NCI-H2107 (cell line): Measurements from ENCODE around the gene SPRR3.
"Not testable (repeated sequence)": the region's sequence is repeated elsewhere in the genome, so short reads cannot be mapped to it uniquely, and the experiment has no call there.

Experiments used
- DNase-seq: peaks from one replicate; lab custom pipeline; 2025; lab: John Stamatoyannopoulos, UW

Gene SPRR3

GRCh38 chr1:152983743-152984142, 17.8 kb upstream of the SPRR3 start, which contains the start of gene SPRR1A:
Gene SPRR1A (plus strand): TSS chr1:152984081. CDS start chr1:152985231, 1,150 bp downstream.
- no peak for DNase-seq

DNA sequence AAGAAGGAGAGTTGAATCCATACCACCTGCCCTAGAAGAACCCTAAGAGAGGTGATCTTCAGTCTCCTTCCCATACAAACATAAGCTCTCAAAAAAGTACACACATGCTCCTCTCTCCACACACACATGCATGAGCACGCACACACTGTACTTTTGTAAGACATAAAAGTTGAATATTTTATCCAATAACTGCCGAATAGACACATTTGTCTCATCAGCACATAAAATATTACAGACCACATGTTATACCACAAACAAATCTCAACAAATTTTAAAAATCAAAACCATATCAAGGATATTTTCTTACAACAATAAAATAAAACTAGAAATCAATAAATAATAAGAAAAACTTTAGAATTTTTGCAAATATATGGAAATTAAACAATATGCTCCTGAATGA, 15.0 kb upstream of the SPRR3 start:
- no peak for DNase-seq

DNA sequence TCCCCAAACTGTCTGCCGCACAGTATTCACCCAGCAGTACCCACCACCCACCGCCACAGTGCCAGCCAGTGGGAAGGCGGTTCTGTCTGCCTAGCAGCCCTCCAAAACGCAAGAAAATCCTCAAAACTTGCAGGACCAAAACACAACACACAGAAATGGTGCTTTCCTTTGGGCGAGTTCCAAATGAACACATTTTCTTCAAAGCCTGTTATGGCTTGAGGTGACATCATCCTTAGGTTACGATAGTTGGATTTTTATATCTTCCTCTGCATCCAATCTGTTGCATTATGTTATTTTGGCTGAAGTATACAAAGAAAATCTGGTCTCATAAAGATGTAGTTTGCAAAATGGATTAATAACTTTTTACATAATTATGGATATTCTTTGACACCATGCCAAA, 8.4 kb upstream of the SPRR3 start:
- DNase-seq = no peak

DNA sequence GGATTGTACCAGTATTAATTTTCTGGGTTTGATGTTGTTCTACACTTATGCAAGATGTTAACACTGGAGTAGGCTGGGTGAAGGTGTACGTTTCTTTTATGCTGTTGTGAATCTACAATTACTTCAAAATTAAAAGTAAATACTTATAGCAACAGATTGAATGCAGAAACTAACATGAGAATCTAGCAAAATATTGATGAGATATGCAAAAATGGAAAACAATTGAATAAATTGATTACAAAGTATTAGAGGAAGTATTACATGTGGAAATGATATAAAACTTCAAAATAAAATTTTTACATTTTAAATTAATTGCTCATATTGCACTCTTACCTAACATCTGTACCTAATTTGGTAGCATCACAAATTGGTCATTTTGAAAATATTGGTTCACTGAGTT, 5.7 kb upstream of the SPRR3 start:
- no peak for DNase-seq

DNA sequence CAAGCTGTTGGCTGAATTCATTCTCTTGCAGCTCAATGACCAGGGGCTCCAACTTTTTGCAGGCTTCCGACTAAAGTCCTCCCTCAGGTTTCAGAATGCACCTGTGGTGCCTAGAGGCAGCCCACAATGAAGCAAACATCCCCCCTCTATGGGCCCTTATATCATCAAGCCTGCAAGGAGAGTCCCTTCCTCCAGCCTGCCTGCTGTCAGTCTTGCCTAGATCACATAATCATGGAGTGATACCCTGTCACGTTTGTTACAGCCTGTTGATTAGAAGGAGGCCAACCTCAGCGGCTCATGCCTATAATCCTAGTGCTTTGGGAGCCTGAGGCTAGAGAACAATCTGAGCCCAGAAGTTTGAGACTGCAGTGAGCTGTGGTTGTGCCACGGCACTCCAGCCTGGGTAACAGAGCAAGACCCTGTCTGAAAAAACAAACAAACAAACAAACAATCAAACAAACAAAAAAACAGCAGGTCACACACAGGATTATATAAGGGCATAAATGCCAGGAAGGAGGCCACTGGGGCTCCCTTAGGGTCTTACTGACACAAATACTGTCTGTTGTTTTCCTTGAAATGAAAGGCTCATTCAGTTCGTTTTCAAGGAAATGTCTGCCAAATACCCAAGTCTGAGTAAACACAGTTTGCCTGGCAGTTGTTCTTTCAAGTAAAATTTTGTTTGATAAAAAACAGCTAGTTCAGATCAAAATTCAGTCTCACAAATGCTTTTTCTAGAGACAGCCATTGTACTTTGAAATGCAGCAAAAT, 4.7 kb upstream of the SPRR3 start:
- no peak for DNase-seq

DNA sequence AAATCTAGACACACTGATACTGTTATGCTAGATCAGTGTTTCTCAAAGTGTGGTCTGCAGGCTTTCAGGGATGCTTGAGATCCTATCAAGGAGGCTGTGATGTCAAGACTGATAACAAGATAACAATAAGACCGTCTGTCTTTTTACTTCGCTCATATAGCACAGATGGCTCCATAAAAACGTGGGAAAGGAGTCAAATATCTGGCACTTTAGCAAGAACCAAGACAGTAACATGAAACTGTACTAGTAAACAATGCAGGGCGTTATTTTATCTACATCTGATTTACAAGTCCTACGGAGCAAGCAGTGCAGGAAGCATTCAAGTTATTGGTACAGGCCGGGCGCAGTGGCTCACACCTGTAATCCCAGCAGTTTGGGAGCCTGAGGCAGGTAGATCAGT, 3.6 kb upstream of the SPRR3 start:
- DNase-seq = no peak

GRCh38 chr1:152998476-152998875, 3.1 kb upstream of the SPRR3 start:
- no peak for DNase-seq

GRCh38 chr1:152999818-153000217, 1.7 kb upstream of the SPRR3 start:
- DNase-seq = no peak

- DNase-seq = no peak
These were observed 1.3 kb upstream of the SPRR3 start for GRCh38 chr1:153000294-153000693.

DNA sequence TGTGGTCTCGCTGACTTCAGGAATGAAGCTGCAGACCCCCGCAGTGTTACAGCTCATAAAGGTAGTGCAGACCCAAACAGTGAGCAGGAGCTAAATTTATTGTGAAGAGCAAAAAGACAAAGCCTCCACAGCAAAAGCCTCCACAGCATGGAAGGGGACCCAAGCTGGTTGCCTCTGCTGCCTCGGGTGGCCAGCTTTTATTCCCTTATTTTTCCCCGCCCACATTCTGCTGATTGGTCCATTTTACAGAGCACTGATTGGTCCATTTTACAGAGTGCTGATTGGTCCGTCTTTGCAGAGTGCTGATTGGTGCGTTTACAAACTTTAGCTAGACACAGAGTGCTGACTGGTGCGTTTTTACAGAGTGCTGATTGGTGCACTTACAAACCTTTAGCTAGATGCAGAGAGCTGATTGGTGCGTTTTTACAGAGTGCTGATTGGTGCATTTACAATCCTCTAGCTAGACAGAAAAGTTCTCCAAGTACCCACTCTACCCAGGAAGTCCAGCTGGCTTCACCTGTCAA, 9.7 kb downstream of the SPRR3 start:
- DNase-seq = not testable (repeated sequence)

DNA sequence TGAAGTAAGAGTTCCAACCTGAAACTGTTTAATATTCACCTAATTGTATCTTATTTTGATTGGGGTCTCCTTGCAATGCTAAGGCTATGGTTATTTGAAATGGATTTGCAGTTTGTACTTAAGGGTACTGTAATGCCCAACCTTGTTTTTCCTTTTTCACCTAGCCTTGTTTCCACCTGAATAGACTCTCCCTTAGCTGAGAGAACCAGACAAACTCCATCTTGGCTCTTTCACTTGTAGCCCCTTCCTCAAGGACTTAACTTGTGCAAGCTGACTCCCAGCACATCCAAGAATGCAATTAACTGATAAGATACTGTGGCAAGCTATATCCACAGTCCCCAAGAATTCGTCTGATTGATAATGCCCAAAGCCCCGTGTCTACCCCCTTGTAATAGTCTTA, 20.3 kb downstream of the SPRR3 start:
- DNase-seq = not testable (repeated sequence)

DNA sequence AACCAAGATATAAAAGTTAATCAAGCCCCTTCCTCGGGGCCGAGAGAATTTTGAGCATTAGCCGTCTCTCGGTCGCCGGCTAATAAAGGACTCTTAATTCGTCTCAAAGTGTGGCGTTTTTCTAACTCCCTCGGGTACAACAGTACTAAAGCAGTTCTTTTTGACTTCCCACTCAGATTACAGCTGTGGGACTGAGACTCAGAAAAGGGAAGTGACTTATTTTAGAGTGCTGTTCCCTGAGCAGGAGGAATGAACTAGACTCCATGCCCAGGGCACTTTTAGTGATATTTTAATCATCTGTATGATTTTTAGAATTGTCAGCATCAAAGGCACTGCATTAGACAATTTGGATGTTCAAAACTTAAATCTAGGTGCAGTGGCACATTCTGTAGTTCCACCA, 20.8 kb downstream of the SPRR3 start:
- DNase-seq = not testable (repeated sequence)

DNA sequence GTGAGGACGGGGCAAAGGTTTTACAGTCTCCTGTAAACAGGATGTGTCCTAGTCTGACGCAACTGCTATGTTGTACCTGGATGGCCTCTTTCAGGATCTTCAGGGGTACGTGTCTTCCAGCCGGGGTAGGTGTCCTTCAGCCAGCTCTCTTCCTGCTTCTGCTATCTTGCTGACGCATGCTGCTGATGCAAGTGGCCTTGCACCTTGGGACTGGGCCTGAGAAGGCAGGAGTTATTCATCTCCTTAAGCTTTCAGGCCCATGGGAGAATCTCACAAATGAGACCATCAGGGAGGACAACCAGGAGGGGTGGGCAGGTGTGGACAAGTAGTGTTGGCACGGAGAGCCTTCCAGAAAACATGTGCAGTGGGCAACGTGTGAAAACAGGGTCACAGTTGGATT, 21.6 kb downstream of the SPRR3 start:
- no peak for DNase-seq

DNA sequence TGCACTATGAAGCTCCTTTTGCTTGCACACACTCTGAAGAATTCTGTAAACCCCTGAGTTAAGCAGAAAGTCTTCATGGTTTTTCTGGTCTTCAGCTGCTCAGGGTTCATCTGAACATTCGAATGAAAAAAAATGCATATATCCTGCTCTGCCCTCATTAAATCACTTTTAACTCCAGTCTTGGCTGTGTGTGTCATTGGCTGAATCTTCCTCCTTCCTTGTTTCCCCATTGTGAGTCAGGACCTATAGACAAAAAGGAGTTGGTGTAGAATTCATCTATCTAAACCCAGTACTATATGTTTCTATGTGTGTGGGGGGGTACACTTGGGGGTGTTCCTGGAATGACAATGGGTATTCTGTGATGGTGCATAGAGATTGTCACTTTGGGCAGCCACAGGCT, 22.9 kb downstream of the SPRR3 start:
- DNase-seq = no peak

DNA sequence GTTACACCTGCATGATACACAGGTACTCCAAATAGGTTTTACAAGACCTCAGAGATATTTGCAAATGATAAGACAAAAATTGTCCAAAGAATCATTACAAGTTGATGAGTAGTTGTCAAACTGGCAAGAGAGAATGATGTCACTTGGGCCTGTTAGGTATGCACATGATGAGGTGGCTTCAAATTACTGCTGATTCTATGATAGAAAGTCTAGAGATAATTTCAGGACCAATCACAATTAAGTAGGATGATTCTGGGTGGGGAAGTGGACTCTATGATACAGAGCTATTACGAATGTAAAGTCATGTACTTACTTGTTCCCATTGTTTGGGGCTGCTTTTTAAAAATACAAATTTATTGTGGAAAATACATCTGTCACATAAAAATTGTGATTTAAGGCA, 24.2 kb downstream of the SPRR3 start:
- DNase-seq = no peak

GRCh38 chr1:153028766-153029165, 27.2 kb downstream of the SPRR3 start:
- DNase-seq = no peak

- DNase-seq = no peak
These were observed 29.3 kb downstream of the SPRR3 start, which contains the start of gene SPRR1B for GRCh38 chr1:153030895-153031294. Gene SPRR1B (plus strand): TSS chr1:153031203. CDS start chr1:153032346, 1,143 bp downstream.

DNA sequence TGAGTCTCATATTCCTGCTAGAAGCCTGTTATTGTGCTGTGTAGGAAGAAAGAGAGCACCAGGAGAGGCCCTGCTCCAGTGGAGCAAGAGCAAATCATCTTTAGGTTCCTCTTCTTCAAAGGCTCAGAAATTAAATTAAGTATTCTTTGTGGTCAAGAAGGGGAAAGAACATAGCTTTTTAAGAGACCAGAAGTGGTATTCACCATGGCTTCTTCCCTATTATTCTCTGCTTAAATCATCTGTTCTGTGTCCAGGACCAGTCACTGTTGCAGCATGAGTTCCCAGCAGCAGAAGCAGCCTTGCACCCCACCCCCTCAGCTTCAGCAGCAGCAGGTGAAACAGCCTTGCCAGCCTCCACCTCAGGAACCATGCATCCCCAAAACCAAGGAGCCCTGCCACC, 30.5 kb downstream of the SPRR3 start:
- DNase-seq = no peak

GRCh38 chr1:153032677-153033308, 31.2 kb downstream of the SPRR3 start:
- no peak for DNase-seq

DNA sequence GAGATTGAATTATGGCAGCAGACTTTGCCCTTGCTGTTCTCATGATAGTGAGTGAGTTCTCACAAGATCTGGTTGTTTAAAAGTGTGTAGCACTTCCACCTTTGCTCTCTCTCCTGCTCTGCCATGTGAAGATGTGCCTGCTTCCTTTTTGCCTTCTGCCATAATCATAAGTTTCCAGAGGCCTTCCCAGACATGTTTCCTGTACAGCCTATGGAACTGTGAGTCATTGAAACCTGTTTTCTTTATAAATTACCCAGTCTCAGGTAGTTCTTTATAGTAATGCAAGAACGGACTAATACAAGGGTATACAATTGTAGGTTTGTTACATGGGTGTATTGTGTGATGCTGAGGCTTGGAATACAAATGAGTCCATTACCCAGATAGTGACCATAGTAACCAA, 33.7 kb downstream of the SPRR3 start:
- DNase-seq = no peak

GRCh38 chr1:153040950-153041631, 39.5 kb downstream of the SPRR3 start, which contains the start of gene SPRR2D:
Gene SPRR2D (minus strand): TSS chr1:153041120. CDS start chr1:153040346, 774 bp downstream.
- no peak for DNase-seq

DNA sequence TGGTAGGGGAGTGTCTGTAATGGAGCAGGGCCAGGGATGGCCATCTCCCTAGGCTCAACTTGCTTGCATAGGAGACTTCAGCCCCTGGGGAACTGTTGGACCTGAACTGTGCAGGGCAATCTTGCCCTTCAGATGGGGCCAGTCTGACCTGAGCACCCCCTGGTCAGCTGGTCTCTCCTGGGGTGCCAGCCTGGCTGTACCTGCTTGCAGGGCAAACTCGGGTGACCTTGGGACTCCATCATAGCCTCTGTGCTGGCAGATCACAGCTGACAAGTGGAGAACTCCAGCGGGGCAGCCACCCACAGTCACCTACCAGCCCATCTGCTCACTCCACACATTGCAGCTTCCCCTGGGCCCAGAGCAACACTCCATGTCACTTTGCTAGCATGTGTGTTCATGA, 47.7 kb downstream of the SPRR3 start:
- no peak for DNase-seq
